Gastroesophageal sphincter (tissue), 3 donors: ENCODE data around the gene ENOX1.

ENCODE experiments used
- EP300 ChIP-seq: sonication (generic); formaldehyde crosslinking; IDR thresholded peaks from one replicate; pipeline ENCODE4 v1.6.1; 2017; ENCODE audit warnings: antibody characterized with exemption, mild to moderate bottlenecking
- POLR2A ChIP-seq, 2 donors: fragments of 450-650 bp; IDR thresholded peaks; one replicate each; pipeline ENCODE4 v1.6.1; 2017; ENCODE audit warnings: antibody characterized with exemption in 2 of 2, mild to moderate bottlenecking in 2 of 2, moderate library complexity in 1 of 2
- POLR2AphosphoS5 ChIP-seq: sonication (generic); formaldehyde crosslinking; IDR thresholded peaks from one replicate; pipeline ENCODE4 v1.6.1; 2017; ENCODE audit warnings: antibody characterized with exemption
- TF ChIP-seq, protein P1 (sequence below), 4 experiments: fragments of 200-600 bp in 2 of 4; fragments of 450-650 bp in 2 of 4; sonication (generic) in 1 of 4; IDR thresholded peaks; one replicate each; pipeline ENCODE4 v1.5.1; 2017 to 2019; ENCODE audit warnings: antibody characterized with exemption in 4 of 4, mild to moderate bottlenecking in 2 of 4, moderate library complexity in 2 of 4

DNA sequence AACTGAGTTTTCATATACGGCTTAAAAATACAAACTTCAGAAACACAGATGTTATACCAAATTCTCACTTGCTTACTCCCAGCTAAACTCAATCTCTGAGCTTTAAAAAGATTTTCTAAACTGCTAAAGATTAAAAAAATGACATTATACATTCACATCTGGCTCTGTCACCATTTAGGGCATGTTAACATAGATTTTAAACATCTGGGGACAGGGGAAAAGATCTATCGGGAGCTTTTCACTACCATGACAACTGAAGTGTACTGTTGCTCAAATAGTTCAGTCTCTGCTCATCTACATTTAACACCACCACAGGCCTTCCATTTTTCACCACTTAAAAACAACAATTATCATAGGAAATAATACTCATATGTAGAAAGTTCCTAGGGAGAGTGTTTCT lies 190.8 kb downstream of the ENOX1 start:
- TF ChIP-seq POLR2AphosphoS5 (no peak), POLR2A (IDR thresholded peaks at IDR 0.05) (no peak), EP300 (no peak)
- TF ChIP-seq, protein P1, sequence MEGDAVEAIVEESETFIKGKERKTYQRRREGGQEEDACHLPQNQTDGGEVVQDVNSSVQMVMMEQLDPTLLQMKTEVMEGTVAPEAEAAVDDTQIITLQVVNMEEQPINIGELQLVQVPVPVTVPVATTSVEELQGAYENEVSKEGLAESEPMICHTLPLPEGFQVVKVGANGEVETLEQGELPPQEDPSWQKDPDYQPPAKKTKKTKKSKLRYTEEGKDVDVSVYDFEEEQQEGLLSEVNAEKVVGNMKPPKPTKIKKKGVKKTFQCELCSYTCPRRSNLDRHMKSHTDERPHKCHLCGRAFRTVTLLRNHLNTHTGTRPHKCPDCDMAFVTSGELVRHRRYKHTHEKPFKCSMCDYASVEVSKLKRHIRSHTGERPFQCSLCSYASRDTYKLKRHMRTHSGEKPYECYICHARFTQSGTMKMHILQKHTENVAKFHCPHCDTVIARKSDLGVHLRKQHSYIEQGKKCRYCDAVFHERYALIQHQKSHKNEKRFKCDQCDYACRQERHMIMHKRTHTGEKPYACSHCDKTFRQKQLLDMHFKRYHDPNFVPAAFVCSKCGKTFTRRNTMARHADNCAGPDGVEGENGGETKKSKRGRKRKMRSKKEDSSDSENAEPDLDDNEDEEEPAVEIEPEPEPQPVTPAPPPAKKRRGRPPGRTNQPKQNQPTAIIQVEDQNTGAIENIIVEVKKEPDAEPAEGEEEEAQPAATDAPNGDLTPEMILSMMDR (IDR thresholded peaks at IDR 0.05): no peak
